ENCODE measurements around the gene GARNL3. TPM values are rescaled to one million over a fixed set of nuclear protein-coding genes. Genes with fewer than 3 reads are reported as not detected.

Gene GARNL3
- total RNA-seq, 4 donors from 2014 or later: 12.3 to 78.4 (median 23.7) TPM

- Histone ChIP-seq H3K4me3 (no peak overlapping the region), H3K36me3 (no peaks in the 10 kb centered on the region), H3K27ac (no peak overlapping the region), H3K4me1 (peaks cover 0 to 8% (median 0%) of the 10 kb centered on the region in 4 donors), H3K27me3 (no peaks in the 10 kb centered on the region), H3K9me3 (no peaks in the 10 kb centered on the region)
- TF ChIP-seq CTCF (IDR thresholded peaks at IDR 0.05): no peak
- no peak for TF ChIP-seq POLR2A (IDR thresholded peaks at IDR 0.05)
- DNase-seq: no peak
Observed at GRCh38 chr9:127417131-127418036, 152.8 kb downstream of the GARNL3 start.

- Histone ChIP-seq H3K9me3 (no peaks in the 10 kb centered on the region), H3K27ac (no peak overlapping the region), H3K4me1 (peaks cover 0 to 15% (median 3%) of the 10 kb centered on the region in 4 donors), H3K36me3 (no peaks in the 10 kb centered on the region), H3K4me3 (no peak overlapping the region), H3K27me3 (no peaks in the 10 kb centered on the region)
- TF ChIP-seq CTCF (IDR thresholded peaks at IDR 0.05) (peak in 4 of 6 experiments; percentile 13 to 31 (median 27)), POLR2A (IDR thresholded peaks at IDR 0.05) (no peak)
- DNase-seq: no peak
Observed at GRCh38 chr9:127418037-127418471, 153.5 kb downstream of the GARNL3 start.

GRCh38 chr9:127419348-127419747 is 154.8 kb downstream of the GARNL3 start:
- Histone ChIP-seq H3K36me3 (no peaks in the 10 kb centered on the region), H3K9me3 (no peaks in the 10 kb centered on the region), H3K4me1 (peaks cover 0 to 19% (median 5%) of the 10 kb centered on the region in 4 donors), H3K27me3 (no peaks in the 10 kb centered on the region), H3K27ac (no peak overlapping the region), H3K4me3 (no peak overlapping the region)
- TF ChIP-seq POLR2A (IDR thresholded peaks at IDR 0.05) (no peak), CTCF (IDR thresholded peaks at IDR 0.05) (no peak)
- DNase-seq: no peak

- peaks cover 0 to 31% (median 9%) of the 10 kb centered on the region in 4 donors for H3K4me1 ChIP-seq
- H3K4me3 ChIP-seq: no peak overlapping the region
- H3K9me3 ChIP-seq: no peaks in the 10 kb centered on the region
- peak overlapping the region in 1 of 4 donors; percentile 90 for H3K27ac ChIP-seq
- TF ChIP-seq CTCF (IDR thresholded peaks at IDR 0.05) (no peak), POLR2A (IDR thresholded peaks at IDR 0.05) (no peak)
- H3K27me3 ChIP-seq: no peaks in the 10 kb centered on the region
- DNase-seq: no peak
- no peaks in the 10 kb centered on the region for H3K36me3 ChIP-seq
Observed at GRCh38 chr9:127421057-127421456, 156.5 kb downstream of the GARNL3 start.

GRCh38 chr9:127422133-127422782 is 157.7 kb downstream of the GARNL3 start:
- Histone ChIP-seq H3K27me3 (no peaks in the 10 kb centered on the region), H3K4me1 (peaks cover 0 to 33% (median 9%) of the 10 kb centered on the region in 4 donors), H3K4me3 (peak overlapping the region in 3 of 4 donors; percentile 64 to 74 (median 72)), H3K36me3 (no peaks in the 10 kb centered on the region), H3K27ac (peak overlapping the region in 3 of 4 donors; percentile 16 to 90 (median 76)), H3K9me3 (no peaks in the 10 kb centered on the region)
- no peak for DNase-seq
- TF ChIP-seq CTCF (IDR thresholded peaks at IDR 0.05): no peak
- TF ChIP-seq POLR2A (IDR thresholded peaks at IDR 0.05): no peak
